IPS-18c (cell line): ENCODE results near the gene UROS.

Source experiments
- H3K4me3 ChIP-seq: 2 replicates; pipeline ENCODE4 v1.7.0; 2013; ENCODE audit warnings: low read depth, mild to moderate bottlenecking, low read length, moderate library complexity; ENCODE audit not compliant: insufficient read depth
- H3K9me3 ChIP-seq: one replicate; pipeline ENCODE4 v1.6.1; 2013; ENCODE audit warnings: mild to moderate bottlenecking, low read length, moderate library complexity; ENCODE audit not compliant: control insufficient read depth, insufficient read depth

Gene UROS

GRCh38 chr10:125802131-125802530 lies 20.9 kb downstream of the UROS start:
- H3K4me3 ChIP-seq: no peak overlapping the region
- H3K9me3 ChIP-seq: no peaks in the 10 kb centered on the region

DNA sequence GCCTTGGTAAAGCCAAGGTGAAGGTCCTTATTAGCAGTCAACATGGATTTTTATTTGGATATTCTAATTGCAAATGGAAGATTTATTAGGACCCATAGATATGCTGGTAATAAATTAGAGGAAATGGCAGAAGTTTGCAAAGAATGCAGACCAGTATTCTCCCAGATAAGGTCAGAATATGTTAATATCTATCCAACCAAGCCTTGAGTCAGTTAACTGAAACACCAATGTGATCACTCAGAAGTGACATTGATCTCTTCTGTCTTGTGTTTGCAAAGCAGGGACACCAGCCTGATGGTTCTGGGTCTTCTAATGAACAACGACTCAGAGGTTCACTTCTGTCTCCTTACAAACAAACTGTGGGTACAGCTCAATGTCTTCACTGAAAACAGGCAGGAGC lies 21.5 kb downstream of the UROS start:
- H3K9me3 ChIP-seq: no peaks in the 10 kb centered on the region
- H3K4me3 ChIP-seq: no peak overlapping the region

DNA sequence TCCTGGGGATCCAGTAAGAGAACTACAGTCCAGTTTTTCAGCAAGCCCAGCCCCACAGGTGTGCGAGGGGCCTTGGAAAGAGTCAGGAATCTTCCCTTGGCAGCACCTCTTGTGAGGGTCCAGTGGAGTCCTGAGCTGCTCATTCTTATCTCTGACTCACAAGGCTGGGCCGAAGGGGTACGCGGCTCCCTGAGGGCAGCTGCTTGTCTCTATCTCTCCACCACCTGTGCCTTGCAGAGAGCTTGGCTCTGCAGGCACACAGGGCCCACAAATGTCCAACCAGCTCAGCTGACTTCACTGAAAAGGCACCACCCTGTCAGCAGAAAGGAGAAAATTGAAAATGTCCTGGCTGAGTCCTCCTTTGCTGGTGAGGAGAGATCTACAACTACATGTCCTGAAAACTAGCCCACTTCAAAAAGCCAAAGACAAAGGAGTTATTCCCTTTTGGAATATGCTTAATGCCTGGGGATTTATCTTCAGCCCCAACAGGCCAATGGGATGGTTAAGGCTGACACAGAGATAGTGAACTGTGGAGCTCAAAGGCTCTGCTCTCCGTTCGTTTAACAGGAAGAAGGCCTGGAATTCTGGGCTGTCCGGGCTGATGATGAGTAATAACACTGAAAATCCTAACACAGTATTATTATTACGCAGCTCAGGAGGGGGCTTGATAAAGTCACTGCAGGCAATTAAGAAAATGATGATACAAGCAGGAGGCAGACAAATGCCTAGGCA lies 23.4 kb downstream of the UROS start:
- no peak overlapping the region for H3K4me3 ChIP-seq
- H3K9me3 ChIP-seq: no peaks in the 10 kb centered on the region

DNA sequence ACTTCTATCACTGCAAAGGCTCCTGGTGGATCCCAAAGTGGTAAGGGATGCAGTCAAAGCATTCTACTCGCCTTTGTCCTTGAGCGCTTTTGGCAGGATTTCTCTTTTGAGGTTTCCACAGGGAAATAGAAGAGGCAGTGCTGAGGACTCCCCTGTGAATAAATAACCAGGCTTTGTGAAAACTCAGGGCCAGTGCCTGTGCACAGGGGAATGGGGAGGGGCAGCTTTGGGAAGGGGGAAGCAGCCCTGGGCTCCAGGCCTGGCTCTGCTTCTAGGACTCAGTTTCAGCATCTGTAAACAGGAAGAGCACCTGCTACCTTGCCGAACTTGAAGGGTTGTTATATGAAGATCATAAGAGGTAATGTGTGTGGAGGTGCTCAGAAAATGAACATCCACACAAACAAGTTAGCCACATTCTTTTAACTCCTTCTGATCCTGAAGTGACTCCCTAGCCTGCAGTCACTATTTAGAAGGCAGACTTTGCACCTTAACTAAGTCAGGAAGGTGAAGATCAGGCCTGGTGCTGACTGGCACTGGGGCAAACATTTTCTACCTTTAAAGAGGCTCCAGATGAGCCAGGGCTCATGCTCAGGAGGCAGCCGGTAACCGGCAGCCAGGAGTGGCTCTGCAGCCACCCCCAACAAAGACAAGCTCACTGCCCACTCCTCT lies 24.9 kb downstream of the UROS start:
- Histone ChIP-seq H3K4me3 (no peak overlapping the region), H3K9me3 (no peaks in the 10 kb centered on the region)

GRCh38 chr10:125797424-125797823 lies 25.6 kb downstream of the UROS start:
- Histone ChIP-seq H3K9me3 (no peaks in the 10 kb centered on the region), H3K4me3 (no peak overlapping the region)

DNA sequence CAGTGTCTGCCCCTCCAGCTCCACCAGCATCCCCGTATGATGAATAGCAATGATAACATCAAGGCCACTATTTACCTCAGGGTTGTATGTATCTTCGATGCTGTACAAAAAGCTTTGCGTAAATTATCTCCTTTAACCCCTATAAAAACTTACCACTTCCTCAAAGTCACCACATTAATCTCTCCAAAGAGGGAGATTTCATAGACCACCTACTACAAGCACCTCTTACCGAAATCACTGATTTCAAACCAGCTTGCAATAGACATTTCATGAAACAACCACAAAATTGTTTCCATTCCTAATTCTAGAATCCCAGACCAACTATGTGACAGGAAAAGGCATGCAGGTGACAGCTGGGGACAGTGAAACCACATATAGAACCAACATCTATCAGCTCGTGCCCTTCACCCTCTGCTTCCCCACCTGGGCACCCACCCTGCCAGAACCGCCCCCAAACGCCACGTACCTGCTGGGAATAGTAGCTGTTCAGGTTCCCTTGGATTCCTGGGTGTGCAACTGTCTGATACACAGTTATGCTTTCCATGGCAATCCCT lies 27.3 kb downstream of the UROS start:
- H3K9me3 ChIP-seq: no peaks in the 10 kb centered on the region
- H3K4me3 ChIP-seq: no peak overlapping the region

- H3K4me3 ChIP-seq: no peak overlapping the region
Observed at GRCh38 chr10:125795128-125795527, 27.9 kb downstream of the UROS start.

DNA sequence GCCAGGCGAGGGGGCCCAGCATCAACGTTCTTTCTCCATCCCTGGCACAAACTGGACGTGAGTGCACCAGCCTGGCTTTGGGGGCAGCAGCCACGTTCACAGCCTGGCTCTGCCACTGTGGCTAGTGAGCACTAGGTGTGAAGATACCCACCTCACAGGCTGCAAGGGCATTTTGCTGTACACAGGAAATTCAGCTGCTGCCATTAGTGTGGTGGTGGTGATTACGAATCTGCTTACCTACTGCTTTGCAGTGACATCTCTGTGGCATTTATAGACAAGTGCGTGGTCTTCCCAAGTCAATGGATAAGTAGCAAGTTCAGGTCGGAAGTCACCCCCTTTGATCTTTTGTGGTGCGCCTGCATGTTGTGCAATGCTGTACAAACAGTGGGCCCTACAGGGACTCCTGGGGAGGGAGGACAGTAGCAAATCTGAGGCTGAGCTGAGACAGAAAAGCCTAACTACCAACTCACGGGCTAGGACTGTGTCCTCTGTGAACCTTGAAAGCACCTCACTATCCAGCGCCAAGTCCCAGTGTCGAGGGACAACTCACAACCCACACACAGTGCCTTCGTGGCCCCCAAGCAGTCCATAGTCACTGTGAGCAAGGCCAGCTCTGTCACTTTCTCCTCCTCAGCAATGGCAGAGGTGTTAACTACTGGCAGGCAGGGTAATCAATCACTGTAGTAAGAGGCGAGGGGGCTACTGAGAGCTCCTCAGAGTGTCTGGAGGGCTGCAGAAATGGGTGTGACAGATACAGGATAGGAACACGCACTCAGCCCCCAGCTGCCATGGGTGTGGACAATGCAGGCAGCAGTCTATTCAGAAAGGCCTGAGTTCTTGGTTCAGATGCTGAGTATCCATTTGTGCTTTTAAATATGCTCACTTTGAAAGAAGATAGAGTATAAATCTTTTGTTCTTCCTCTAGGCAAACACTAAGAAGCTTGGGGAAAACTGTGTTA lies 30.4 kb downstream of the UROS start:
- Histone ChIP-seq H3K9me3 (no peaks in the 10 kb centered on the region), H3K4me3 (no peak overlapping the region)

More at GRCh38 chr10:125795128-125795527, 27.9 kb downstream of the UROS start:
- H3K9me3 ChIP-seq: no peaks in the 10 kb centered on the region

DNA sequence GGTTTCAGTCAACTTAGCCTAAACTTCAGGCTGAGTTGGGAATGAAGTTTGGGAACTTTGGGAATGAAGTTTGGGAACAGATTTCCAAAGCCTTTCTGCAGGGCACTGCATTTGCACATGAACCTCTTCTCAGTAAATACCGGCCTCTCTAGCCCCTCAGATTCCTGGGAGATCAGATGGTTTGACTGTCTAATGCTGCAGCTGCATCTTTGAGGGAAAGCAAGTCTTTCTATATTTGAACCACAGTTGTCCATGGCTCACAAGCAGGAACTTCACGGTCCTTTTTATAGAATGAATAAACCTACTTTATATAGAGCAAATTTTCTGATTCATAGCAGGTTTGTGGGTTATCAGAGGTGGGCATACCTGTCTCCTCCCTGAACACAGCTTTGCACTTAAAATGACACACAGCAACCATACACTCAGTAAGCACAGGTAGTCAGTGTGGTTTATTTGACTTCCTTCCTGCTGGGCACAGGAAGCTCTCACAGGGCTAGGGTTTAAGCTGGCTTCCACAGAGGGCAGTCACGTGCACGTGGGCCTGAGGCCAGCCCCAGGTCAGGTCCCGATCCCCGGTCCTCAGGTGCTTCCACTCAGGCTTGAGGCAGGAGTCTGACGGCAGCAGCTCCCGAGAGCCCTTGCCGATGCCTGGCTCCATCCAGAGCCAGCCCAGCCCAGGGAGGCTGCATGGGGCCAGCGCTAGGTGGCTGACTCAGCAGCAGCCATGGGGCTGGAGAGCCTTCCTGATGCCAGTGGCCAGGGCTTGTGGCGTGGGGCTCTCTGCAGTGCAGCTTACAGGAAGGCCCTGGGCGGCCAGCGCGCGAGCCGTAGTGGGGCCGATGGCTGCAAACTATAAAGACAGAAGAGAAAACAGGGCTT lies 34.7 kb downstream of the UROS start:
- Histone ChIP-seq H3K4me3 (no peak overlapping the region), H3K9me3 (no peaks in the 10 kb centered on the region)

- H3K4me3 ChIP-seq: no peak overlapping the region
Observed at GRCh38 chr10:125785791-125786190, 37.3 kb downstream of the UROS start.

DNA sequence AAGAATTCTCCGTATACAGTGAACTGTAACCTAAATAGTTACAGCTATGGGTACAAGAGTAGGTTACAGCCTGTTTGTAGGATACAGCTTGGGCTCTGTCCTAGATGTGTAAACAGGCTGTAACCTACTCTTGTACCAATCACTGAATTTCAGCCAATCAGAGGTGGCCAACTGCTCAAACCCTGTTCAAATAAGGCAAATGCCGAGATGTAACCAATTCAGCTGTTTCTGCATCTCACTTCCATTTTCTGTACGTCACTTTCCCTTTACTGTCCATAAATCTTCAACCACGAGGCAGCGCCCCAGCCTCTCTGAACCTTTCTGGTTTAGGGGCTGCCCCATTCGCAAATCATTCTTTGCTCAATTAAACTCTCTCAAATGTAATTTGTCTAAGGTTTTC lies 39.1 kb downstream of the UROS start:
- Histone ChIP-seq H3K4me3 (no peak overlapping the region), H3K9me3 (peaks cover 2% of the 10 kb centered on the region)

More at GRCh38 chr10:125785791-125786190, 37.3 kb downstream of the UROS start:
- no peaks in the 10 kb centered on the region for H3K9me3 ChIP-seq

DNA sequence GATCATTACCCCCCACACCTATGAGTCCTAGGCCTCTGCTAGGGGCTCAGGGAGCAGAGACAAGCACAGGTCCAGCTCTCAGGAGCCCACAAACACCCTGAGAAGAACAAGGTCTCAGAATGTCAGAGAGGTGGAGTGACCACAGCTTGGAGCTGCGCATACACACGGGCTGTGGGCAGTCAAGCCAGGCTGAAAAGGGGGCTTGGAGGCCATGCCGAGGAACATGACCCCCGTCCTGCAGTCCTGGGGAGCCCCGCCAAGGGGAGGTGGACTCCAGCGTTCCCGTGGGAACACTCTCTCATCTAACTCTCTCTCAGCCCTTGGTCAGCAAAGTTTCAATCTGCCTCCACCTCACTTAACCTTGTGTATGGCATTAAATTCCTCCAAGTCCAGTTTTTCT lies 39.6 kb downstream of the UROS start:
- peaks cover 2% of the 10 kb centered on the region for H3K9me3 ChIP-seq

DNA sequence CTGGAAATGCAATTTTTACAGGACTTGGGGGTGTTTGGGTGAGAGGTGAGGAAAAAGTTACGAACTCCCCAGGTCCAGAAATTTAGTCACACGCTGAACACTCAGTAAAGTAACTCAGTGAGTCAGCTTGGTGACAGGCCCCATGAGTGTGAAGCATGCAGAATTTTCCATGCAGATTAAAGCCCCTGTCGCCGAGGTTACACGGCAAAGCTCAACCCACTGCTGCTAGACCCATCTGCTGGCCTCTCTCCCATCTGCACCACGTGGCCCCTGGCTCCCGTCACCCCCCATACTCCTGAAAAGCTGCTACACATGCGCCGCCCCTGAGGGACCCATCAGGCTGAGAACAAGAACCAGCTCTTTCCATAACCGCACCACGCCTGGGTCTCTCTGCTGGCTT lies 40.4 kb downstream of the UROS start:
- Histone ChIP-seq H3K4me3 (no peak overlapping the region), H3K9me3 (peaks cover 2% of the 10 kb centered on the region)

More for the DNA sequence above, 39.6 kb downstream of the UROS start:
- no peak overlapping the region for H3K4me3 ChIP-seq

DNA sequence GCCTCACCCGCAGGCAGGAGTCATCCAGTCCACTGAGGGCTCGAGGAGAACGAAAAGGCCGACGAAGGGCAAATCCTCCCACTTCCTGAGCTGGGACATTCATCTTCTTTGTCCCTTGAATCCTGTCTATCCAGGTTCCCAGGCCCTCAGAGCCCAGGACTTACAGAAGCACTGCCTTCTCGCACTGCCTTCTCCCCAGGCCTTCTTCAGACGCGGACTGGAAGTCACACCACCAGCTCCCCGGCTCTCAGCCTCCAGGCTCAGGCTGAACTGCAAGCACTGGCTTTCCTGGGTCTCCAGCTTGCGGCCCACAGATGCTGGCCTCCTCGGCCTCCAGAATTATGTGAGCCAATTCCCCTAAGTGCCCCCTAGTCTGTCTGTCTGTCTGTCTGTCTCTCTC lies 41.0 kb downstream of the UROS start:
- no peak overlapping the region for H3K4me3 ChIP-seq

DNA sequence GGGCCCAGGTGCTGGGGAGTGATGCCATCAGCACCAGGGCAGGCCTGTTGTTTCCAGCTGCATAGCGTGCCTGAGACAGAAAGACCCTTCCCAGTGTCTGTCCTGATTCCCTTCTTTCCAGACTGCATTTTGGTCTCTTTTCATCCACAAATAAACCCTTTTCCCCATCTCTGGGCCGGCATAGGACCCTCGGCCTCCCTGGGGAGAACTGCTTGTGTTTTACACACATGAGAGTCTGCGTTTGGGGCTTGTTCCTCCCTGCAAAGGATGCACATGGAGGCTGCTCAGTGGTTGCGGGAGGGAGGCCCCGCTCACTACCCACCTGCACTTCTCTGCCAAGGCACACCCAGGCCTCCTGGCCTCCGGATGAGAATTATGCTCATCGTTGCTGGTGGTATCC lies 41.7 kb downstream of the UROS start:
- H3K4me3 ChIP-seq: no peak overlapping the region

More for the DNA sequence above, 41.0 kb downstream of the UROS start:
- H3K9me3 ChIP-seq: peaks cover 2% of the 10 kb centered on the region

More for the DNA sequence above, 41.7 kb downstream of the UROS start:
- peaks cover 2% of the 10 kb centered on the region for H3K9me3 ChIP-seq
